Left hindlimb (tissue), 1 donor: Measurements from ENCODE around the gene VKORC1.

Source experiments
- DNase-seq: peaks from one replicate; pipeline ENCODE4 v3.0.0-alpha.2; 2018

VKORC1 gene

DNA sequence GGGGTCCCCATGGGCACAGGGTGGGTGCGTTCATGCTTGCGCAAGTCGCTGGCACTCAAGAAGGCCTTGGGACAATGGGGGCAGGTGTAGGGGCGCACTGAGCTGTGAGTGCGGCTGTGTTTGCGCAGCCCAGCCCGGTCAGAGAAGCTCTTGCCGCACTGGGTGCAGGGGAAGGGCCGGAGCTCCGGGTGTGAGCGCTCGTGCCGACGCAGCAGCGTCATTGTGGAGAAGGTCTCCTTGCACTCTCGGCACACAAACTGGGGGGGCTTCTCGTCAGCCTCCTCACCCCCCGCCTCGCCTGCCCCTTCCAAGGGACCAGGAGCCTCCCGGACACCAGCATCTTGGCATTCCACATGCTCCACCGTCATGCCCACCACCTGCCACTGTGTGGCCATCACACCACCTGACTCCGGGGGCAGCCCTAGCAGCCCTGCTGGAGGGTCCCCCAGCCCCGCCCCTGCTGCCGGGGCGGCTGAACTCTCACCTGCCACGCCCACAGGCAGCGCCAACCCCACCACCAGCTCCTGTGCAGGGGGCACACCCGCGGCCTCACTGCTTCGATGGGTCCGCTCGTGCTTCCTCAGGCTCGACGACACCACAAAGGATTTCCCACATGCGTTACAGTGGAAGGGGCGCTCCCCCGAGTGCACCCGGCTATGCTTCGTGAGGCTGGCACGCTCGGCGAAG, 33.3 kb downstream of the VKORC1 start:
- DNase-seq: no peak

GRCh38 chr16:31055613-31056012, 39.0 kb downstream of the VKORC1 start:
- DNase-seq: no peak

GRCh38 chr16:31052114-31052513, 42.5 kb downstream of the VKORC1 start:
- no peak for DNase-seq

DNA sequence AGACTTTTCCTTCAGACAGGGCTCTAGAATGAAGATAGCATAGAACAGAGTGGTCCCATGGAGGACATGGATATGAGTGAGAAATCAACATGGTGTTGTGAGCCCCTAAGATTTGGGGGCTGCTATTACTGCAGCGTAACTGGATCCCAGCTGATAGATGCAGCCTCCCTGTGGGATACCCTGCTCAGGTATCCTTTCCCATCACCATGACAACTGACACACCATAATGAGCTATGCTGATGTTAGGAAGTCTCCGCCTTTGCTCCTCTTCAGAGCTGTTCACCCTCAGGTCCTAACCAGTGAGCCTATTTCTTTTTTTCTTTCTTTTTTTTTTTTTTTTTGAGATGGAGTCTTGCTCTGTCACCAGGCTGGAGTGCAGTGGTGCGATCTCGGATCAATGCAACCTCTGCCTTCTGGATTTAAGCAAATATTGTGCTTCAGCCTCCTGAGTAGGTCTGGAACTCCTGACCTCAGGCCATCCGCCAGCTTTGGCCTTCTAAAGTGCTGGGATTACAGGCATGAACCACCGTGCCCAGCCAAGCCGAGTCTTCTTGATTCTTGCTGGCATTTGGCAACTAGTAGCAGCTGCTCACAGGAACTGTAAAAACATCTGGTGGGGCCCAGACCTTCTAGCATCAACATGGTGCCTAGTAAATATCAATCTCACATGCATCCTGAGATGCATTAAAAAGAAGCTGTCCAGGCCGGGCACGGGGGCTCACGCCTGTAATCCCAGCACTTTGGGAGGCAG, 44.1 kb downstream of the VKORC1 start:
- no peak for DNase-seq

DNA sequence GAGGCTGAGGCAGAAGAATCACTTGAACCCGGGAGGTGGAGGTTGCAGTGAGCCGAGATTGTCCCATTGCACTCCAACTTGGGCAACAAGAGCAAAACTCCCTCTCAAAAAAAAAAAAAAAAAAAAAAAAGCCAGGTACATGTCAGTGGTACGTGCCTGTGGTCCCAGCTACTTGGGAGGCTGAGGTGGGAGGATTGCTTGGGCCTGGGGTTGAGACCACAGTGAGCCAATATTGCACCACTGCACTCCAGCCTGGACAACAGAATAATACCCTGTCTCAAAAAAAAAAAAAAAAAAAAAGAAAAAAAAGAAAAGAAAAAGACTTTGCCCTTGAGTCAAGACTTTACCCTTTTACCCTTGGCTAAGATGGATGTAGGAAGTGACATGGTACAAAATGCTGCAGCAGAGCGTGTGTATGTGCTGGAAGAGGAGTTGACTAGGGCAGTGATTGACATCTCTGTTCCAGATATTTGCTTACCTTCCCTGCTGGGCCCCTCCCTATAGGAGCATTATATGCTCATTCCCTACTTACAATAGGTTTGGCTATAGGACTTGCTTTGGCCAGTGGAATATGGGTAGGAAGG, 50.6 kb downstream of the VKORC1 start:
- DNase-seq: no peak

DNA sequence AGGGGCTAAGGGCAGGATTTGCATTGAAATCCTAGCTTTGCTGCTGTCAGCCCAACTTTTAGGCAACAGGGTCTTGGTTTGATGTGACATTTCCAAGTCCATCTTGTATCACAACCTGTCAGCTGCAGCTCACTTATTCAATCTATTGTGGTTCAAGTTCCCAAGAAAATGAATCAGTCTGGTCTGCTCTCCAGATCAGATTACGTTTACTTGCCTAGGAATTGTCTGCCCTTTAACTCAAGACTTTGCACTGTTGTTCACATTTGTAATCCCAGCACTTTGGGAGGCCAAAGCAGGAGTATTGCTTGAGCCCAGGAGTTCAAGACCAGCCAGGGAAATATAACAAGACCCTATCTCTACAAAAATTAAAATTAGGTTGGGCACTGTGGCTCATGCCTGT, 51.2 kb downstream of the VKORC1 start:
- no peak for DNase-seq

- no peak for DNase-seq
These were observed 51.7 kb downstream of the VKORC1 start for GRCh38 chr16:31042866-31043265.
